Ishikawa (cell line): Measurements from ENCODE around the gene TCN1.

Experiments
- CEBPB ChIP-seq: IDR thresholded peaks from 2 replicates; pipeline ENCODE4 v1.6.1; 2012
- CREB1 ChIP-seq: IDR thresholded peaks from 2 replicates; pipeline ENCODE4 v1.6.1; 2012; ENCODE audit warnings: low read depth
- EGR1 ChIP-seq: IDR thresholded peaks from 2 replicates; pipeline ENCODE4 v1.6.1; 2012
- EP300 ChIP-seq: IDR thresholded peaks from 2 replicates; pipeline ENCODE4 v1.6.1; 2012; ENCODE audit warnings: borderline replicate concordance
- FOXM1 ChIP-seq: IDR thresholded peaks from 2 replicates; pipeline ENCODE4 v1.6.1; 2012; ENCODE audit warnings: low read depth, borderline replicate concordance
- NFIC ChIP-seq: IDR thresholded peaks from 2 replicates; pipeline ENCODE4 v1.6.1; 2012
- RAD21 ChIP-seq: IDR thresholded peaks from 2 replicates; pipeline ENCODE4 v1.6.1; 2012; ENCODE audit warnings: low read depth
- TAF1 ChIP-seq: IDR thresholded peaks from 2 replicates; pipeline ENCODE4 v1.6.1; 2012; ENCODE audit warnings: low read depth, mild to moderate bottlenecking
- TCF12 ChIP-seq: IDR thresholded peaks from 2 replicates; pipeline ENCODE4 v1.6.1; 2012; ENCODE audit warnings: low read depth
- TEAD4 ChIP-seq: IDR thresholded peaks from 2 replicates; pipeline ENCODE4 v1.6.1; 2012
- YY1 ChIP-seq: IDR thresholded peaks from 2 replicates; pipeline ENCODE4 v1.6.1; 2012; ENCODE audit warnings: low read depth
- ZBTB7A ChIP-seq: IDR thresholded peaks from 2 replicates; pipeline ENCODE4 v1.6.1; 2012; ENCODE audit warnings: low read depth
- TF ChIP-seq, protein P1 (sequence below): IDR thresholded peaks from 2 replicates; pipeline ENCODE4 v1.6.1; 2012
- TF ChIP-seq, protein P2 (sequence below): IDR thresholded peaks from 2 replicates; pipeline ENCODE4 v1.6.1; 2012
- TF ChIP-seq, protein P3 (sequence below): IDR thresholded peaks from 2 replicates; pipeline ENCODE4 v1.6.1; 2012; ENCODE audit warnings: low read depth, mild to moderate bottlenecking

Gene TCN1, protein sequence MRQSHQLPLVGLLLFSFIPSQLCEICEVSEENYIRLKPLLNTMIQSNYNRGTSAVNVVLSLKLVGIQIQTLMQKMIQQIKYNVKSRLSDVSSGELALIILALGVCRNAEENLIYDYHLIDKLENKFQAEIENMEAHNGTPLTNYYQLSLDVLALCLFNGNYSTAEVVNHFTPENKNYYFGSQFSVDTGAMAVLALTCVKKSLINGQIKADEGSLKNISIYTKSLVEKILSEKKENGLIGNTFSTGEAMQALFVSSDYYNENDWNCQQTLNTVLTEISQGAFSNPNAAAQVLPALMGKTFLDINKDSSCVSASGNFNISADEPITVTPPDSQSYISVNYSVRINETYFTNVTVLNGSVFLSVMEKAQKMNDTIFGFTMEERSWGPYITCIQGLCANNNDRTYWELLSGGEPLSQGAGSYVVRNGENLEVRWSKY

DNA sequence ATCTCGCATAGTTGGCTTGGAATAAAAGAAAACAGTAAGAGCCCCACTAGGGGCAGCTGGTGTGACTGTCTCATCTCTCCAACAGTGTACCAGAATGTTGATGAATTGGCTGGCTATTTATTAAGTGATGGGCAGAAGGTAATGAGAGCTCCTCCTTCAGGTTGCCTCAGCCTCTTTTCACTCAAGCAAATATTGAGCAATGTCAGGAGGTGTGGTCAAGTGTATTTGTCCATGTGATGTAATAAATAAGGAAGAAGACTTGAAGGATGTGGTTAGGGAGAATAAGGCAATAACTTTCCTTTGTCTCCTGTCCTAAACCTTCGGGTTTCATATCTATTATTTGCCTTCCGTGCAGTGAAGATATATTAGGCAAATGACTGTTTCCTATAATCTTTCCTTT lies at the start of gene TCN1:
Gene TCN1 (minus strand): TSS at position 91 of the 400 bp plus-strand sequence. CDS start 17 bp downstream, at position 74.
- TF ChIP-seq EP300 (no peak), CEBPB (peak; percentile 45; the same call in 1 of the 2 replicates)

DNA sequence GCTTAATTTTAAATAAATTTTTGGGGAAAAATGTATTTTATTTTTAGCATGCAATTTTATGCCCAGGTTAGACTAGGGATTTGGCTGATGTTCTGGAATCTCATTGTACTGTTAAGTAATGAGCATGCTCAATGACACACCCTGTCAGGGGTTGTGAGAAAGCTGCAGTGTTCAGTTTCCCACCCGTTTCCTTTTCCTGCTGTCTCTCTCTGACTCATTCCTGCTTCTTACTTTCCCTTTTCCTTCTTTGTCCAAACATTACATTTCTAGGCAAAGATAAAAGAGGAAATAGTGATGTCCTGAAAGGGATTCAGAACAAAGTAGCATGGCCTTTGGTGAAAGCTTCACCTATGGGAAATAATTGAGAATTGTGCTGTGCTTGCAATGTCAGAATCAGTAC lies 35.0 kb upstream of the TCN1 start:
- TF ChIP-seq CEBPB (no peak), TAF1 (no peak), FOXM1 (no peak), NFIC (no peak), CREB1 (no peak), EP300 (no peak), TEAD4 (no peak), EGR1 (no peak), YY1 (no peak), RAD21 (no peak), TCF12 (no peak), ZBTB7A (no peak)
- TF ChIP-seq, protein P1, sequence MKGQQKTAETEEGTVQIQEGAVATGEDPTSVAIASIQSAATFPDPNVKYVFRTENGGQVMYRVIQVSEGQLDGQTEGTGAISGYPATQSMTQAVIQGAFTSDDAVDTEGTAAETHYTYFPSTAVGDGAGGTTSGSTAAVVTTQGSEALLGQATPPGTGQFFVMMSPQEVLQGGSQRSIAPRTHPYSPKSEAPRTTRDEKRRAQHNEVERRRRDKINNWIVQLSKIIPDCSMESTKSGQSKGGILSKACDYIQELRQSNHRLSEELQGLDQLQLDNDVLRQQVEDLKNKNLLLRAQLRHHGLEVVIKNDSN = no peak
- TF ChIP-seq, protein P2, sequence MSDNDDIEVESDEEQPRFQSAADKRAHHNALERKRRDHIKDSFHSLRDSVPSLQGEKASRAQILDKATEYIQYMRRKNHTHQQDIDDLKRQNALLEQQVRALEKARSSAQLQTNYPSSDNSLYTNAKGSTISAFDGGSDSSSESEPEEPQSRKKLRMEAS = no peak
- TF ChIP-seq, protein P3, sequence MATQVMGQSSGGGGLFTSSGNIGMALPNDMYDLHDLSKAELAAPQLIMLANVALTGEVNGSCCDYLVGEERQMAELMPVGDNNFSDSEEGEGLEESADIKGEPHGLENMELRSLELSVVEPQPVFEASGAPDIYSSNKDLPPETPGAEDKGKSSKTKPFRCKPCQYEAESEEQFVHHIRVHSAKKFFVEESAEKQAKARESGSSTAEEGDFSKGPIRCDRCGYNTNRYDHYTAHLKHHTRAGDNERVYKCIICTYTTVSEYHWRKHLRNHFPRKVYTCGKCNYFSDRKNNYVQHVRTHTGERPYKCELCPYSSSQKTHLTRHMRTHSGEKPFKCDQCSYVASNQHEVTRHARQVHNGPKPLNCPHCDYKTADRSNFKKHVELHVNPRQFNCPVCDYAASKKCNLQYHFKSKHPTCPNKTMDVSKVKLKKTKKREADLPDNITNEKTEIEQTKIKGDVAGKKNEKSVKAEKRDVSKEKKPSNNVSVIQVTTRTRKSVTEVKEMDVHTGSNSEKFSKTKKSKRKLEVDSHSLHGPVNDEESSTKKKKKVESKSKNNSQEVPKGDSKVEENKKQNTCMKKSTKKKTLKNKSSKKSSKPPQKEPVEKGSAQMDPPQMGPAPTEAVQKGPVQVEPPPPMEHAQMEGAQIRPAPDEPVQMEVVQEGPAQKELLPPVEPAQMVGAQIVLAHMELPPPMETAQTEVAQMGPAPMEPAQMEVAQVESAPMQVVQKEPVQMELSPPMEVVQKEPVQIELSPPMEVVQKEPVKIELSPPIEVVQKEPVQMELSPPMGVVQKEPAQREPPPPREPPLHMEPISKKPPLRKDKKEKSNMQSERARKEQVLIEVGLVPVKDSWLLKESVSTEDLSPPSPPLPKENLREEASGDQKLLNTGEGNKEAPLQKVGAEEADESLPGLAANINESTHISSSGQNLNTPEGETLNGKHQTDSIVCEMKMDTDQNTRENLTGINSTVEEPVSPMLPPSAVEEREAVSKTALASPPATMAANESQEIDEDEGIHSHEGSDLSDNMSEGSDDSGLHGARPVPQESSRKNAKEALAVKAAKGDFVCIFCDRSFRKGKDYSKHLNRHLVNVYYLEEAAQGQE = no peak

DNA sequence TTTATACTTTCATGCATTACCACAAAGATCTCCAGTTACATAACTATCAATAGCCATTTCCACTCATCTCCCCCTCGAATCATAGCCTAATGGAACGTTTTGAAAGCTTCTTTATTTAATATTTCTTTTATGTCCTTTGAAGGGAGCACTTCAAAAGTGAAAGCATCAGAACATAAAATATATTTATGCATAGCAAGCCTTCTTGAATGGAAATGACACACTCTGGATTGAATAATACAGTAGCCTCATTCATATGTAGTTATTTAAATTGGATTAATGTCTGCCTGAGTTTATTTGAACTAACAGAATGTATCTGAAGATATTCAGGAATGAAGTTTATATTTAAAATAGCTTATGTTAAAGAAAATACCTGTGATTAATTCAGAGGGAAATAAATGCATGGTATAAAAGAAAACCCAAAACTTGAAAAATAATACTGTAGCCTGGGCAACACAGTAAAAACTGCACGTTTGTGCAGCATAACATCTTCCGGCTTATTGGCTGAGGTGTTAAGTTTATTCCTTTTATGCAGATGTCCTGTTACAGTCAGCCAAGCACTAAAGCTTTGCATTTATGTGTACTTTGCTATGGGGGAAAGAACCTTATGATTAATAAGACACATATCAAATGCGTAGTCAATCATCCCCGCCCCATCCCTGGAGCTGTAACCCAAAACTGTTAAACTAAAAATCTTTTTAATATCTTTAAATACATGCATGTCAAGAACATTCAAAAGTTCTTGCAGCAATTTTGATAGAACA lies 34.3 kb upstream of the TCN1 start:
- no peak for TF ChIP-seq YY1
- no peak for TF ChIP-seq RAD21
- no peak for TF ChIP-seq ZBTB7A
- no peak for TF ChIP-seq NFIC

DNA sequence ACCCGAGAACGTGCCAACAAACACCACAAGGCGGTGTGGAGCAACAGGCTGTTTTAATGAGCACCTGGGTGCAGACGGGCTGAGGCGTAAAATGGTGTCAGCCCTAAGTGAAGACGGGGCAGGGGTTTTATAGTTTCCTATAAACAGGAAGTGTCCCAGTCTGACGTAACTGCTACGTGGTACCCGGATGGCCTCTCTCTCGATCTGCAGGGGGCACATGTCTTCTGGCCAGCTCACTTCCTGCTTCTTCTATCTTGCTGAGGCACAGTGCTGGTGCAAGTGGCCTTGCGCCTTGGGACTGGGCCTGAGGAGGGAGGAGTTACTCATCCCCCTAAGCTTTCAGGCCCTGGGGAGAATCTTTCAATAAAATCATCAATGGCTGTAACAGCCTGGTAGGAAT lies 33.2 kb upstream of the TCN1 start:
- TF ChIP-seq EGR1 (no peak), CREB1 (no peak), EP300 (no peak), CEBPB (no peak), ZBTB7A (no peak), YY1 (no peak), TAF1 (no peak), TCF12 (no peak), FOXM1 (no peak), RAD21 (no peak), TEAD4 (no peak), NFIC (no peak)
- TF ChIP-seq, protein P3 = no peak
- TF ChIP-seq, protein P1 = no peak
- TF ChIP-seq, protein P2 = no peak

DNA sequence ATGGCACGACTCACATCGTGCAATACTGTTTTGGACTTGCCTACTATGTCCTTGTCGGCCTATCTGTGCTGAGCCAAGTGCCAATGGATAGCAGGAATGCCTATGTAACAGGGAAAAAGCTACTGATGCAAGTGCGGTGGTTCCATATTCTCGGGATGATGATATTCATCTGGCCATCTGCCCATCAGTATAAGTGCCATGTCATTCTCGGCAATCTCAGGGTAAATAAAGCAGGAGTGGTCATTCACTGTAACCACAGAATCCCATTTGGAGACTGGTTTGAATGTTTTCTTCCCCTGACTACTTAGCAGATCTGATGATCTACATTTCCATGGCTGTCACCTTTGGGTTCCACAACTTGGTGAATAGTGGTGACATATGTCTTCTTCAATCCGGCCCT lies 32.4 kb upstream of the TCN1 start:
- TF ChIP-seq TCF12 = no peak
- no peak for TF ChIP-seq TAF1
- TF ChIP-seq, protein P3 = no peak
- no peak for TF ChIP-seq EP300
- TF ChIP-seq CEBPB = no peak
- TF ChIP-seq EGR1 = no peak
- TF ChIP-seq TEAD4 = no peak
- TF ChIP-seq NFIC = no peak
- TF ChIP-seq, protein P2 = no peak
- no peak for TF ChIP-seq YY1
- no peak for TF ChIP-seq ZBTB7A
- TF ChIP-seq, protein P1 = no peak
